Measurements from ENCODE around the gene FURIN.
"Not testable (repeated sequence)": the region's sequence is repeated elsewhere in the genome, so short reads cannot be mapped to it uniquely, and the experiment has no call there.

FURIN gene

DNA sequence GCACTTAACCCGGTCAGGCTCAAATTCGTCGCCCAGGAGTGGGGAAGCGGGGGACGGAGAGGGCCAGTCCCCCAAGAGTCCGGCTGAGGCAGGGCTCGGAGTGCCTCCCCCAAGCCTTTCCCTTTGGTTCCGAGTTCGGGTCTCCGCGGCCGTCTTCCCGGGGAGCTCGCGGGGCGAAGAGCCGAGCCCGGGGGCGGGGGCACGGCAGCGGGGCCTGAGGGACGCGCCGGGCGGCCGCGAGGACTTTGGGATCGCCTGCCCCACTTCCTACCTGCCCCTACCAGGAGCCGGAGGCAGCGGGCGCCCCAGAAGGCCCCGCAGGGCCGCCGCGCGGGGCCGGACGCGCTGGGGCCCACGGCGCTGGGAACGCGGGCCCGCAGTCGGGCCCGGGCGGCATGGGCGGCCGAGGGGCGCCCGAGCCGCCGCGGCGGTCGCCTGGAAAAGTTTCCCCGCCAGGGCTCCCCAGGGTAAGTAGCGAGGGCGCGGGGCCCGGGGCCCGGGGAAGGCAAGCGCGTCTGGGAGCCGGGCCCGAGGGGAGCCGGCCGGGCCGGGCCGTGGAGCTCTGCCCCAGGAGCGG, 2.8 kb downstream of the FURIN start:
- DNase-seq: peak; percentile 8

- DNase-seq: no peak
Observed at GRCh38 chr15:90871716-90872485, 3.5 kb downstream of the FURIN start.

DNA sequence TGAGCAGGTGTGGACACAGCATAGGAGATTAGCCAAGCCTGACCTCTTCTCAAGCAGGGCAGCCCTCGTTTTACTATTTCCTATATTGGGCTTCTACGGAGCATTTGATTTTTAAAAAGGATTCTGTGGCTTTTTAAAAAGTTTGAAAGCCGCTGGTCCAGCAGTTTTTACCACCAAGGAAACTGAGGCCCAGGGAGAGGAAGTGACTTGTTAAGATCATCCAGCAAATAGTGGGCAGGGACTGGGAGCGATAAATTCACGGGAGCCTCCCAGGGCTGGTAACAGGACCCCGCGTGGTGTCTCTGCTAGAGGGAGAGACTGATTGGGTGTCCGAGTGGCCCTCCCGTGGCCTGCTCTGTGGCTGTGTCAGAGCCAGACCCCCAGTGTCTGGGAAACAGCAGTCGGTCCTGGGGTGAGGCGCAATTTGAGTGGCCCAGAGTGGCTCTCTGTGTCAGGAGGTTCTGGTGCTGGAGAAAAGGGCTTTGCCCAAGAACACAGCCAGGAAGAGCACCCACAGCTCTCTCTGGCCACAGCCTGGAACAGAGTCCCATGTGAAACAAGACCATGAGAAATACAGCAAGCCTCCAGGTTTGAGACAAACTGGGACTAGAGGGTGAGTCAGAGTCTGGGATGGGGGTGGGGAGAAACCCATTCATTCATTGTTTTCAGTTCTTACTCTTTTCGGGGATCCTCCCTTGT, 4.2 kb downstream of the FURIN start:
- peak; percentile 16 for DNase-seq

DNA sequence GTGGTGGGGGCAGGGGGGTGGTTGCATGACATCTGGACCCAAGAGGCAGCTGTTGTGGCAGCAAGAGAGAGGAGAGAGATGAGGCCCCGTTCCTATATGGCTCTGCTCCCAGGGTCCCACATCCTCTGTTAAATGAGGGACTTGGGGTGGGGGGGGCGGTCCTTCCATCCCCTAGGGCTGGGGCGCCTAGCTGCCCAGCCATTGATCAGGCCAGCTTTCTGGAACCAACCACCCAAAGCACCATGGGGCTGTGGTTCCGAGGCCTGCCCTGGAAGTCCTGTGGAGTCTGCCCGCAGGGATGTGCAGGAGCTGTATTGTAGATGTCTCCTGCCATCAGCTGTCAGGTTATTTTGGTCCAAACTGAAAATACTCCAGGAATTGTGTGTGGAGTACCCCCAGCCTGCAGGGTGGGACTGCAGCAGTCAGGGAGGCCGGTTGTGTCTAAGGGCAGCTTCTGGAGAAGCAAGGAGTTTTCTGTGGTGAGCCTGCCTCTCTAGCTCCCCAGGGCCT, 5.2 kb downstream of the FURIN start:
- DNase-seq: no peak

DNA sequence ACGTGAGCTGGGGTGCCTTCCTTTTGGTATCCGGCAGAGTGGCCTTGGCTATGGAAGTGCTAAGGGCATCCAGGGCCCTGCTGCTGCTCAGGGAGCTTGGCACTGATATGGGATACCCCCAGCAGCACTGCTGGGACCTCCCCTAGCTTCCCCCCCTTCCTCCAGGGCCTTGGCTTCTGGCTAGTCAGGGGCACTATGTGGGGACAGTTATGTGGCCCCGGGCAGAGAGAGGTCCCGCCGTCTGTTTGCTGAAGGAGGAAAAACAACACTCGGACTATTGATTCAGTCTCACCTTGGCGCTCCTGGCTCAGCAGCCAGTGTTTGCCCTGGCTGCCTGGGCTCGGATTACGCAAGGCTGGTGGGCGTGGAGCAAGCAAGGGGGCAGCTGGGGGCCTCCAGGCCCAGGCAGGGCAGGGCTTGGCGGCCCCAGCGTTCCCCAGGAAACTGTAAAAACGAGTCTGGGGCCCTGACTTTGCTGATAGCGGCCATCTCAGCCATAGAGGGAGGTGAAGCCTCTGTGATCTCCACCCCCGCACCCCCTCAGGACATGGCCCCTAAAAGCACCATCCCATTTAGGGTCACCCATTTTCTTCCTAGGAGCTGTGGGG, 5.7 kb downstream of the FURIN start:
- DNase-seq: no peak

DNA sequence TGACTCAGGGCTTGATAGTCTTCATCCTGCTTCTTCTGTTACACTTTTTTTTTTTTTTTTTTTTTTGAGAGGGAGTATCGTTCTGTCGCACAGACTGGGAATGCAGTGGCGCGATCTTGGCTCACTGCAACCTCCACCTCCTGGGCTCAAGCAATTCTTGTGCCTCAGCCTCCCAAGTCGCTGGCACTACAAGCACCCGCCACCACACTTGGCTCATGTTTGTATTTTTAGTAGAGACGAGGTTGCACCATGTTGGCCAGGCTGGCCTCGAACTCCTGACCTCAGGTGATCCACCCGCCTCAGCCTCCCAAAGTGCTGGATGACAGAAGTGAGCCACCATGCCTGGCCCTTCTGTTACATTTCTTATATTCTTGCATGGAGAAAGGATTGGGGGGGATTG, 6.6 kb downstream of the FURIN start:
- not testable (repeated sequence) for DNase-seq

- no peak for DNase-seq
Observed at GRCh38 chr15:90875549-90875981, 7.2 kb downstream of the FURIN start.

GRCh38 chr15:90876046-90876445, 7.7 kb downstream of the FURIN start:
- no peak for DNase-seq

DNA sequence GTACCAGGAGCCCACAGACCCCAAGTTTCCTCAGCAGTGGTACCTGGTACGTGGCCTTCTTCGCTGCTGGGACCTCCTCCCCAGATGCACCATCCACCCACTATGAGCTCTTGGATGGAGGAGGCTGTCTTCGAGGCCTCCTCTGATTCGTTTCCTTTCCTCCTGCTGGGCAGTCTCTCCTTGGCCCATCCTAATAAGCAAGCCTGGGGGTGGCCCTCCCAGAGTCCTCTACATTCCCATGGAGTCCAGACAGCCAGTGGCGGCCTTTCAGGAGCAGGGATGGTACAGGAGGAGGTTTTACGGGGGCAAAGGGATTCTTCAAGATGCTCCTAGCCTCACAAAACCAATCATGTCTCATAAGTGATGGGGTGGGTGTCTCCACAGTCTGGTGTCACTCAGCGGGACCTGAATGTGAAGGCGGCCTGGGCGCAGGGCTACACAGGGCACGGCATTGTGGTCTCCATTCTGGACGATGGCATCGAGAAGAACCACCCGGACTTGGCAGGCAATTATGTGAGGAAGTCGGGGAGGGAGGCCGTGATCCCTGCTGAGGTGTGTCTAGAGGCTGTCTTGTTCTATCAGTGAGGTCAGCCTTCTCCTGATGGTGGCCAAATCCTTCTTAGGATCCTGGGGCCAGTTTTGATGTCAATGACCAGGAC, 8.3 kb downstream of the FURIN start:
- DNase-seq: no peak

DNA sequence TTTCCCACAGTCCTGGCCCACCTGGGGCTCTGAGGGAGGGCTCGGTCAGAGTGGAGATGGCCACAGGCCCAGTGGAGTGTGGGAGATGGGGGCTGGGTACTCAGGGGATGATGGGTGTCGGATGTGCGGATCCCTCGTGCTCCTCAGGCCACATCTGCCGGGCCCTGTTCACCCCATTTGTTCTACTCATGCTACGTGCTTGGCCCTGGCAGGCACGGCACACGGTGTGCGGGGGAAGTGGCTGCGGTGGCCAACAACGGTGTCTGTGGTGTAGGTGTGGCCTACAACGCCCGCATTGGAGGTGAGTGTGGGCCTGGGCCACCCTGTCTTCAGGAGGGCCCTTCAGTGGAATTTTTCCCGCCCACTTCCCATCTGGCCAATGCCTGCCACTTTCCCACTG, 8.9 kb downstream of the FURIN start:
- DNase-seq: no peak

DNA sequence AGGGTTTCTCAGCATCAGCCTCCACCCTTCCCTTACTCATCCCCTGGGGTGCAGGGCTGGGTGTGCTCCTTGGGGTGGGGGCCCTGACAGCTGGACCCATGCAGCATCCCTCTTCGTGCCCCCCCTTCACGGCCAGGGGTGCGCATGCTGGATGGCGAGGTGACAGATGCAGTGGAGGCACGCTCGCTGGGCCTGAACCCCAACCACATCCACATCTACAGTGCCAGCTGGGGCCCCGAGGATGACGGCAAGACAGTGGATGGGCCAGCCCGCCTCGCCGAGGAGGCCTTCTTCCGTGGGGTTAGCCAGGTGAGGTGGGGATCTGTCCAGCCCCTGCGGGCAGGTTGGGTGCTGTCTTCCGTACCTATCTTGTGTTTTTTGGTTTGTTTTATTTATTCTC, 9.6 kb downstream of the FURIN start:
- DNase-seq: no peak

- DNase-seq: no peak
Observed at GRCh38 chr15:90878660-90879059, 10.3 kb downstream of the FURIN start.

DNA sequence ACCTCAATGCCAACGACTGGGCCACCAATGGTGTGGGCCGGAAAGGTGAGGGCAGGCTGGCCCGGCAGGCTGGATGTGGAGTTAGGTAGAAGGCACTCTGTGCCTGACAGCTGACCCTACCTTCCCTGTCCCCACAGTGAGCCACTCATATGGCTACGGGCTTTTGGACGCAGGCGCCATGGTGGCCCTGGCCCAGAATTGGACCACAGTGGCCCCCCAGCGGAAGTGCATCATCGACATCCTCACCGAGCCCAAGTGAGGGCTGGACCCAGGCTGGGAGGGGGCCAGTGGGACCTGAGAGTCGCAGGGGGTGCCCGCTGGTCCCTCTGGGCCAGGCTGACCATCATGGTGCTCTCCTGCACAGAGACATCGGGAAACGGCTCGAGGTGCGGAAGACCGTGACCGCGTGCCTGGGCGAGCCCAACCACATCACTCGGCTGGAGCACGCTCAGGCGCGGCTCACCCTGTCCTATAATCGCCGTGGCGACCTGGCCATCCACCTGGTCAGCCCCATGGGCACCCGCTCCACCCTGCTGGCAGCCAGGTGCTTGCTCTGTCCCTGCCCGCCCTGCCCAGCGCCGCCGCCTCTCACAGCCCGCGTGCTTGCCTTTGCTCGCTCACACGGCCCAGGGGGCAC, 11.5 kb downstream of the FURIN start:
- no peak for DNase-seq

GRCh38 chr15:90880381-90881145, 12.2 kb downstream of the FURIN start:
- no peak for DNase-seq

- DNase-seq: no peak
Observed at GRCh38 chr15:90881181-90881977, 13.0 kb downstream of the FURIN start.

DNA sequence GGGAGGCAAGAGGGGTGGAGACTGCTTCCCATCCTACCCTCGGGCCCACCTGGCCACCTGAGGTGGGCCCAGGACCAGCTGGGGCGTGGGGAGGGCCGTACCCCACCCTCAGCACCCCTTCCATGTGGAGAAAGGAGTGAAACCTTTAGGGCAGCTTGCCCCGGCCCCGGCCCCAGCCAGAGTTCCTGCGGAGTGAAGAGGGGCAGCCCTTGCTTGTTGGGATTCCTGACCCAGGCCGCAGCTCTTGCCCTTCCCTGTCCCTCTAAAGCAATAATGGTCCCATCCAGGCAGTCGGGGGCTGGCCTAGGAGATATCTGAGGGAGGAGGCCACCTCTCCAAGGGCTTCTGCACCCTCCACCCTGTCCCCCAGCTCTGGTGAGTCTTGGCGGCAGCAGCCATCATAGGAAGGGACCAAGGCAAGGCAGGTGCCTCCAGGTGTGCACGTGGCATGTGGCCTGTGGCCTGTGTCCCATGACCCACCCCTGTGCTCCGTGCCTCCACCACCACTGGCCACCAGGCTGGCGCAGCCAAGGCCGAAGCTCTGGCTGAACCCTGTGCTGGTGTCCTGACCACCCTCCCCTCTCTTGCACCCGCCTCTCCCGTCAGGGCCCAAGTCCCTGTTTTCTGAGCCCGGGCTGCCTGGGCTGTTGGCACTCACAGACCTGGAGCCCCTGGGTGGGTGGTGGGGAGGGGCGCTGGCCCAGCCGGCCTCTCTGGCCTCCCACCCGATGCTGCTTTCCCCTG, 13.8 kb downstream of the FURIN start:
- DNase-seq: no peak

GRCh38 chr15:90882781-90883525, 14.6 kb downstream of the FURIN start:
- no peak for DNase-seq

DNA sequence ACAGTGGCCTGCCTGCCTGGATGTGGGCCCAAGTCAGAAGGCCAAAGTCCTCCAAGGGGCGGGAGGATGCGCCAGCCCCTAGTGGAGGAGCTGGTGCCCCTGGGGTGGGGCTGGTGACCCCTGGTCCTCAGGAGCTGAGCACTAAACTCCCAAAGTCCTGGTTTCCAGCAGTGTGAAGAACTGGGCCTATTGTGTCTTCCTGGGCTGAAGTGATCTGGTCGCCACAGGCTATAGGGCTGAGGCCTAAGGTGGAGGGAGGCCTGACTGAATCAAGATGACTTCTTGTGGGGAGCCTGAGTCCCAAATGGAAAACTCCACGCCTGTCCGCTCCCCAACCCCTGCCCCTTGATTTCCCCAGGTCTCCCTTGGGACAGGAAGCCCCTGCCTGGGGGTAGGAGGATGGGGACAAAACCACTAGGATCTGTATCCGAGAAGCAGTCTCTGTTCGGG, 15.2 kb downstream of the FURIN start:
- no peak for DNase-seq

Measured in CD4-positive, alpha-beta T cell treated with Interferon gamma for 1 hour (primary cell).